Keratinocyte (primary cell): ENCODE results near the gene PRLH. TPM values are rescaled to one million over a fixed set of nuclear protein-coding genes. Genes with fewer than 3 reads are reported as not detected.
A peak's percentile ranks its signal among the peaks of the same experiment; 100 is the strongest.

Experiments
- DNase-seq: peaks from one replicate; pipeline ENCODE4 v3.0.0-alpha.2; 2011; ENCODE audit warnings: low read depth, missing footprints, low spot score
- FAIRE-seq: peaks from 2 replicates; lab custom pipeline; 2011; peaks lifted over from hg19 to GRCh38; lab: Jason Lieb, UNC
- H2AFZ ChIP-seq: 2 replicates; pipeline ENCODE4 v1.6.0; 2012; ENCODE audit warnings: low read length, control low read depth, inconsistent platforms; ENCODE audit not compliant: control insufficient read depth
- H3K27ac ChIP-seq: 2 replicates; pipeline ENCODE4 v1.5.1; 2011; ENCODE audit warnings: low read length; ENCODE audit not compliant: control insufficient read depth, insufficient read depth
- H3K27me3 ChIP-seq: 3 replicates; pipeline ENCODE4 v1.6.0; 2011; ENCODE audit warnings: low read length; ENCODE audit not compliant: control insufficient read depth, insufficient read depth; ENCODE audit errors: extremely low read depth
- H3K36me3 ChIP-seq, 2 experiments: 2 replicates in 1 of 2; 3 replicates in 1 of 2; pipeline ENCODE4 v1.5.1; 2011; ENCODE audit warnings: low read length in 2 of 2, mild to moderate bottlenecking in 1 of 2; ENCODE audit not compliant: control insufficient read depth in 2 of 2, insufficient read depth in 2 of 2; ENCODE audit errors: extremely low read depth in 1 of 2
- H3K4me1 ChIP-seq: 3 replicates; pipeline ENCODE4 v1.5.1; 2011; ENCODE audit warnings: low read length; ENCODE audit not compliant: control insufficient read depth, insufficient read depth; ENCODE audit errors: extremely low read depth
- H3K4me2 ChIP-seq: 3 replicates; pipeline ENCODE4 v1.6.0; 2011; ENCODE audit warnings: low read depth, low read length; ENCODE audit not compliant: control insufficient read depth, insufficient read depth; ENCODE audit errors: extremely low read depth
- H3K4me3 ChIP-seq, 3 experiments: fragments of 200-600 bp in 1 of 3; sonication (generic) in 1 of 3; 2 replicates in 2 of 3; 3 replicates in 1 of 3; pipeline ENCODE4 v1.5.1; 2011 to 2016; ENCODE audit warnings: low read length in 3 of 3, mild to moderate bottlenecking in 3 of 3, control low read depth in 2 of 3, inconsistent platforms in 1 of 3, low read depth in 1 of 3, mixed read lengths in 1 of 3, mixed run types in 1 of 3, moderate library complexity in 1 of 3; ENCODE audit not compliant: control insufficient read depth in 2 of 3, insufficient read depth in 2 of 3; ENCODE audit errors: extremely low read depth in 1 of 3
- H3K79me2 ChIP-seq: 2 replicates; pipeline ENCODE4 v1.6.0; 2012; ENCODE audit warnings: low read length; ENCODE audit not compliant: control insufficient read depth, insufficient read depth
- H3K9ac ChIP-seq: 3 replicates; pipeline ENCODE4 v1.6.0; 2011; ENCODE audit warnings: low read length; ENCODE audit not compliant: control insufficient read depth, insufficient read depth; ENCODE audit errors: extremely low read depth
- H3K9me1 ChIP-seq: 3 replicates; pipeline ENCODE4 v1.6.0; 2011; ENCODE audit warnings: low read length; ENCODE audit not compliant: control insufficient read depth, insufficient read depth; ENCODE audit errors: extremely low read depth
- H3K9me3 ChIP-seq: 2 replicates; pipeline ENCODE4 v1.5.1; 2012; ENCODE audit warnings: low read depth, low read length; ENCODE audit not compliant: control insufficient read depth
- H4K20me1 ChIP-seq: 3 replicates; pipeline ENCODE4 v1.6.0; 2011; ENCODE audit warnings: low read length; ENCODE audit not compliant: control insufficient read depth, insufficient read depth; ENCODE audit errors: extremely low read depth
- EZH2 ChIP-seq: IDR thresholded peaks from one replicate; pipeline ENCODE4 v1.6.1; 2012; ENCODE audit warnings: inconsistent platforms, mild to moderate bottlenecking, low read length, moderate library complexity
- dilution Hi-C: fragments of 300-500 bp; cut with MboI; formaldehyde crosslinking; loops from one replicate; pipeline ENCODE4 v1.7.0; 2020; ENCODE audit warnings: low sequenced_read_pairs; ENCODE audit not compliant: extremely low pct_ligation_motif_present
- polyA plus RNA-seq, 5 experiments: library from polyadenylated mRNA; depleted of rRNA in 3 of 5; stranded (reverse) in 3 of 5; stranded (forward) in 1 of 5; unstranded in 1 of 5; fragments of >200 nt; gene quantifications; 1 replicate in 1 of 5; 2 replicates in 3 of 5; 3 replicates in 1 of 5; pipeline versions ENCODE4 v1.2.1 to v1.2.3, GENCODE V29; 2011 to 2012; ENCODE audit warnings: missing spikeins in 2 of 5, low read depth in 1 of 5, low replicate concordance in 1 of 5
- TF ChIP-seq, protein P1 (sequence below), 3 experiments: IDR thresholded peaks in 1 of 3; conservative IDR thresholded peaks in 1 of 3; optimal IDR thresholded peaks in 1 of 3; 2 replicates in 2 of 3; 3 replicates in 1 of 3; pipeline versions ENCODE3 to v1.5.1; 2011; ENCODE audit warnings: low read length in 3 of 3, mild to moderate bottlenecking in 3 of 3, moderate library complexity in 2 of 3, control low read depth in 1 of 3, inconsistent platforms in 1 of 3; ENCODE audit not compliant: insufficient read depth in 2 of 3; ENCODE audit errors: extremely low read depth in 1 of 3

The PRLH gene
- polyA plus RNA-seq, 1 donor (not counting 4 experiments of a cell fraction or from before 2014, with no cell fraction given), result not detected

GRCh38 chr2:237600205-237600846, 34.0 kb downstream of the PRLH start:
- Histone ChIP-seq H3K9me1 (no peaks in the 10 kb centered on the region), H3K27ac (no peak overlapping the region), H2AFZ (peak overlapping the region; percentile 64), H3K36me3 (no peaks in the 10 kb centered on the region), H3K9ac (no peak overlapping the region), H3K4me2 (peak overlapping the region; percentile 20), H3K79me2 (no peaks in the 10 kb centered on the region), H3K4me1 (peaks cover 9% of the 10 kb centered on the region), H3K9me3 (no peaks in the 10 kb centered on the region), H3K27me3 (peaks cover 5% of the 10 kb centered on the region), H4K20me1 (no peaks in the 10 kb centered on the region), H3K4me3 (no peak overlapping the region)
- DNase-seq (no peak), FAIRE-seq (no peak)
- TF ChIP-seq, protein P1, sequence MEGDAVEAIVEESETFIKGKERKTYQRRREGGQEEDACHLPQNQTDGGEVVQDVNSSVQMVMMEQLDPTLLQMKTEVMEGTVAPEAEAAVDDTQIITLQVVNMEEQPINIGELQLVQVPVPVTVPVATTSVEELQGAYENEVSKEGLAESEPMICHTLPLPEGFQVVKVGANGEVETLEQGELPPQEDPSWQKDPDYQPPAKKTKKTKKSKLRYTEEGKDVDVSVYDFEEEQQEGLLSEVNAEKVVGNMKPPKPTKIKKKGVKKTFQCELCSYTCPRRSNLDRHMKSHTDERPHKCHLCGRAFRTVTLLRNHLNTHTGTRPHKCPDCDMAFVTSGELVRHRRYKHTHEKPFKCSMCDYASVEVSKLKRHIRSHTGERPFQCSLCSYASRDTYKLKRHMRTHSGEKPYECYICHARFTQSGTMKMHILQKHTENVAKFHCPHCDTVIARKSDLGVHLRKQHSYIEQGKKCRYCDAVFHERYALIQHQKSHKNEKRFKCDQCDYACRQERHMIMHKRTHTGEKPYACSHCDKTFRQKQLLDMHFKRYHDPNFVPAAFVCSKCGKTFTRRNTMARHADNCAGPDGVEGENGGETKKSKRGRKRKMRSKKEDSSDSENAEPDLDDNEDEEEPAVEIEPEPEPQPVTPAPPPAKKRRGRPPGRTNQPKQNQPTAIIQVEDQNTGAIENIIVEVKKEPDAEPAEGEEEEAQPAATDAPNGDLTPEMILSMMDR (optimal IDR thresholded peaks at IDR 0.05 in 1 of 3, IDR thresholded peaks at IDR 0.05 in 1 of 3, conservative IDR thresholded peaks at IDR 0.05 in 1 of 3; ENCODE audit: extremely low read depth in 1 of 3, insufficient read depth in 2 of 3, low read length in 3 of 3), result no peak
- dilution Hi-C loops, result no loop called here

DNA sequence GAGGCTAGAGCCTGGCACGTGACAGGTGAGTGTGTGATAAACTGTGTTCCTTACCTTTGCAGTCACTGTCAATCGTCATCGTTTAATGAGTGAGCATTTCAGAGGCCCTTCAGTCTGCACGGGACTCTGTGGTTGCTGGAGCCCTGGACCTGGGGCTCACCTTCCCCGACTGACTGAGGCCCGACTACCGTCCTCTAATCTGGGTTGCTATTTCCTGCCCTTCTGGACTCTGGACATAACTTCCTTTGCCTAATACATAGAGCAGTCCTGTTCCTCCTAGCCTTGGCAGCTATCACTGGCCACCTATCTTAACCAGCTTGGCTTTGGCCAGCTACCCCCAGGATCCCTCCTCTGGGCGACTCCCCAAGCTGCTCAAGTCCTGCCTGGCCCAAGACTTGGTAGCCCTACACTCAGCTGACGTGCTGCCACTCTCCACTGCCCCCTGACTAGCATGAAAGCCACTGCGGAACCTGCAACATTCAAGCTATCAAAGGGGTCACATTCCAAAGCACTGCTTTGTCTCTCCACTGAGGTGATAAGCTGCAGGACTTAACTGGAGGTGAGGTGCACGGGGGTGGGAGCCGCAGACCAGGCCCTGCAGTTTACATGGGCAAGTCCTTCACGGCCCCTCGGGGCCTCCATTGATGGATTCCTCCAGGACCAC, 35.2 kb downstream of the PRLH start:
- no peak for DNase-seq
- Histone ChIP-seq H4K20me1 (no peaks in the 10 kb centered on the region), H3K79me2 (no peaks in the 10 kb centered on the region), H3K4me2 (no peak overlapping the region), H3K4me3 (no peak overlapping the region), H3K9me1 (no peaks in the 10 kb centered on the region), H3K36me3 (no peaks in the 10 kb centered on the region), H3K27me3 (peaks cover 5% of the 10 kb centered on the region), H3K4me1 (peaks cover 9% of the 10 kb centered on the region), H2AFZ (no peak overlapping the region), H3K9me3 (no peaks in the 10 kb centered on the region), H3K27ac (no peak overlapping the region), H3K9ac (no peak overlapping the region)
- FAIRE-seq, result no peak
- dilution Hi-C loops, result no loop called here
- no peak for TF ChIP-seq EZH2
- TF ChIP-seq, protein P1 (optimal IDR thresholded peaks at IDR 0.05 in 1 of 3, IDR thresholded peaks at IDR 0.05 in 1 of 3, conservative IDR thresholded peaks at IDR 0.05 in 1 of 3; ENCODE audit: extremely low read depth in 1 of 3, insufficient read depth in 2 of 3, low read length in 3 of 3), result no peak
